SK-N-SH (cell line): ENCODE measurements around the gene KCTD11. TPM values are rescaled to one million over a fixed set of nuclear protein-coding genes. Genes with fewer than 3 reads are reported as not detected.

Experiments
- CTCF ChIA-PET: fragments of 300-600, 350-600 bp; formaldehyde crosslinking; extraction: SDS; loops from one replicate; lab custom pipeline; 2021; lab: Yijun Ruan, JAX
- POLR2A ChIA-PET: fragments of 350-600 bp; sonication (Branson Sonifier 250); formaldehyde crosslinking; extraction: SDS; loops from one replicate; lab custom pipeline; 2020; ENCODE audit warnings: antibody characterized with exemption, inconsistent platforms; lab: Yijun Ruan, JAX
- DNase-seq: peaks from one replicate; pipeline ENCODE4 v3.0.0; 2012
- H2AFZ ChIP-seq: fragments of 200-600 bp; sonication (generic); 2 replicates; pipeline ENCODE4 v1.8.1; 2016; ENCODE audit warnings: antibody characterized with exemption, mild to moderate bottlenecking, low read depth
- H3F3A ChIP-seq: fragments of 200-600 bp; sonication (generic); replicated peaks from 2 replicates; pipeline ENCODE3; 2016; ENCODE audit warnings: antibody characterized with exemption, mild to moderate bottlenecking; ENCODE audit not compliant: insufficient read depth
- H3K27ac ChIP-seq, 2 experiments: fragments of 200-500 bp in 1 of 2; fragments of 200-600 bp in 1 of 2; sonication (Bioruptor generic) in 1 of 2; sonication (generic), shearing (Covaris generic) in 1 of 2; 2 replicates each; pipeline versions ENCODE4 v1.5.1 to v1.6.1; 2014 to 2016; ENCODE audit warnings: low read depth in 2 of 2, inconsistent platforms in 1 of 2, low read length in 1 of 2, mild to moderate bottlenecking in 1 of 2, mixed read lengths in 1 of 2
- H3K27me3 ChIP-seq: fragments of 200-600 bp; sonication (generic), shearing (Covaris generic); 2 replicates; pipeline ENCODE4 v1.6.1; 2016; ENCODE audit warnings: mixed run types; ENCODE audit not compliant: insufficient read depth
- H3K36me3 ChIP-seq, 2 experiments: fragments of 200-500 bp in 1 of 2; fragments of 200-600 bp in 1 of 2; sonication (Bioruptor generic) in 1 of 2; sonication (generic) in 1 of 2; replicated peaks in 1 of 2; 2 replicates each; pipeline versions ENCODE3 to v1.5.1; 2014 to 2016; ENCODE audit warnings: low read length in 1 of 2, mild to moderate bottlenecking in 1 of 2; ENCODE audit not compliant: insufficient read depth in 2 of 2, control insufficient read depth in 1 of 2
- H3K4me1 ChIP-seq, 2 experiments: fragments of 200-500 bp in 1 of 2; fragments of 200-600 bp in 1 of 2; sonication (Bioruptor generic) in 1 of 2; sonication (generic), shearing (Covaris generic) in 1 of 2; 2 replicates each; pipeline versions ENCODE4 v1.5.1 to v1.6.1; 2014 to 2016; ENCODE audit warnings: low read depth in 1 of 2, low read length in 1 of 2, mixed run types in 1 of 2; ENCODE audit not compliant: insufficient read depth in 2 of 2, control insufficient read depth in 1 of 2
- H3K4me2 ChIP-seq: fragments of 200-600 bp; sonication (generic), shearing (Covaris generic); 2 replicates; pipeline ENCODE4 v1.6.1; 2017; ENCODE audit warnings: mixed run types
- H3K4me3 ChIP-seq, 2 experiments: fragments of 200-500 bp in 1 of 2; fragments of 200-600 bp in 1 of 2; sonication (Bioruptor generic) in 1 of 2; sonication (generic), shearing (Covaris generic) in 1 of 2; 2 replicates each; pipeline versions ENCODE4 v1.5.1 to v1.8.1; 2014 to 2016; ENCODE audit warnings: low read depth in 2 of 2, inconsistent platforms in 1 of 2, low read length in 1 of 2, mild to moderate bottlenecking in 1 of 2, mixed read lengths in 1 of 2, moderate library complexity in 1 of 2
- H3K79me2 ChIP-seq: fragments of 200-600 bp; sonication (generic); 2 replicates; pipeline ENCODE4 v1.8.1; 2017; ENCODE audit warnings: mild to moderate bottlenecking; ENCODE audit not compliant: insufficient read depth
- H3K9ac ChIP-seq: fragments of 200-600 bp; sonication (generic); 2 replicates; pipeline ENCODE4 v1.6.1; 2017; ENCODE audit warnings: mixed run types
- H3K9me2 ChIP-seq: fragments of 200-600 bp; sonication (generic); 2 replicates; pipeline ENCODE4 v1.6.1; 2017; ENCODE audit warnings: mixed run types
- H3K9me3 ChIP-seq: fragments of 200-600 bp; sonication (generic); 2 replicates; pipeline ENCODE4 v1.6.1; 2017; ENCODE audit warnings: mixed run types, mild to moderate bottlenecking, moderate library complexity
- H4K20me1 ChIP-seq: fragments of 200-600 bp; sonication (generic); 2 replicates; pipeline ENCODE4 v1.6.1; 2017; ENCODE audit warnings: mild to moderate bottlenecking, mixed run types; ENCODE audit not compliant: insufficient read depth
- EP300 ChIP-seq, 2 experiments: IDR thresholded peaks; 2 replicates each; pipeline versions ENCODE4 v1.4.0 to v1.6.1; 2012; ENCODE audit warnings: borderline replicate concordance in 1 of 2, low read depth in 1 of 2, low read length in 1 of 2
- FOXM1 ChIP-seq: IDR thresholded peaks from 2 replicates; pipeline ENCODE4 v1.4.0; 2012; ENCODE audit warnings: low read depth, mild to moderate bottlenecking
- POLR2AphosphoS5 ChIP-seq: IDR thresholded peaks from 2 replicates; pipeline ENCODE4 v1.6.1; 2012; ENCODE audit warnings: low read depth, low read length
- WGBS: methylation state at CpG from one replicate; pipeline ENCODE4 v1.1.6; 2017; ENCODE audit warnings: low lambda C conversion rate; 5-methylcytosine and 5-hydroxymethylcytosine counted together
- polyA plus RNA-seq, 3 experiments: library from polyadenylated mRNA; depleted of rRNA; stranded (reverse); fragments of >200 nt; gene quantifications; 2 replicates each; pipeline ENCODE4 v1.2.3, GENCODE V29; 2012
- TF ChIP-seq, protein P1 (sequence below): IDR thresholded peaks from 2 replicates; pipeline ENCODE4; 2012
- TF ChIP-seq, protein P2 (sequence below): fragments of 200-600 bp; sonication (generic); IDR thresholded peaks from 2 replicates; pipeline ENCODE4 v1.6.1; 2017; ENCODE audit warnings: antibody characterized with exemption, mild to moderate bottlenecking, moderate library complexity

The KCTD11 gene
- polyA plus RNA-seq, 1 of the 3 experiments (the other 2 are of a cell fraction): 9.5 TPM

DNA sequence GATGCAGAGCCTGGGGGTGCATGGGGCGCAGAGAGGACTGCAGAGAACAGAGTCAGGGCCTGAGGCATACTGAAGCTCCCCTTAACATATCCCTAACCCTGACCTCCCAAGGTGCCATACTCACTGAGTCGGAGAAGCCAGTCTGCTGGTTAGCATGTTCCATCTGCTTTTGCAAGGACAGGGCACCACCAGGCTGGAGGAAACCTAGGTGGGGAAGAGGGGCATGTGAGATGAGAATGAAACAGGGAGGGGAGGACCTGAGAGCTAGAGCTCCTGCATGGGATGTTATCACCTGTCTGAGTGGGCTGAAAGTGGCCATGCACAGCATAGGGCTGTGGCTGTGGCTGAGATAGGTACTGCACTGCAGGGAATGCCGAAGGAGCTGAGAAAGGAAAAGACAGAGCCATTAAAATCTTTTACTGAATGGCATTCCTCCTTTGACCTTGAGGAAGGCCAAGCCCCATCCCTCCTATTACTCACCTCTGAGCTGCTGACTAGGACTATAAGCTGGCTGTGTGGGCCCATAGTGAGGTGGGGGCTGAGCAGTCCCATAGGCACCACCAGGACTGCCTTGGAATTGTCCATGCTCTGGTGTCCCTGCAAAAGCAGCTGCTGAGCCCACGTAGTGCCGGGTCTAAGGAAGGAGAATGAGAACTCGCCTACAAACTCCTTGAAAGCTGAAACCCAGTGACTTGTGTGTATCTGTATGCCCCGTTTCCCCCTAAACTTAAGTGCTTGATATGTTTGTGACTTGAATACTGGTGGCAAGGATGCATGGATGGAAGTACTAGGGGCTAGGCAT, 38.7 kb upstream of the KCTD11 start:
- H3K79me2 ChIP-seq: peaks cover 62% of the 10 kb centered on the region
- peaks cover 23 to 49% of the 10 kb centered on the region in 2 experiments for H3K4me1 ChIP-seq
- H3K4me2 ChIP-seq: peak overlapping the region; percentile 99; the same call in 1 of the 2 replicates
- peaks cover 63% of the 10 kb centered on the region for H3F3A ChIP-seq
- H3K4me3 ChIP-seq: peak overlapping the region in 1 of 2 experiments; percentile 94; a peak in 1 of 4 replicates
- ChIA-PET POLR2A (interaction anchor here (0.8 to 1.2 kb wide), 2 partner anchors 12 to 16 kb away, joined by 3 to 6 read pairs; partner anchors contain the start of gene NEURL4), CTCF (interaction anchor here (0.6 to 2.2 kb wide), 9 partner anchors 11 to 99 kb away, joined by 3 to 7 read pairs (median 3); no protein-coding TSS in a partner anchor)
- no peaks in the 10 kb centered on the region for H3K9me3 ChIP-seq
- WGBS: 78% methylated on average over 6 of the region's 7 CpGs
- H3K36me3 ChIP-seq: peaks cover 53 to 59% of the 10 kb centered on the region in 2 experiments
- H4K20me1 ChIP-seq: peaks cover 62% of the 10 kb centered on the region
- H3K27ac ChIP-seq: peak overlapping the region in 1 of 2 experiments; percentile 8; a peak in 2 of 4 replicates
- TF ChIP-seq, protein P1, sequence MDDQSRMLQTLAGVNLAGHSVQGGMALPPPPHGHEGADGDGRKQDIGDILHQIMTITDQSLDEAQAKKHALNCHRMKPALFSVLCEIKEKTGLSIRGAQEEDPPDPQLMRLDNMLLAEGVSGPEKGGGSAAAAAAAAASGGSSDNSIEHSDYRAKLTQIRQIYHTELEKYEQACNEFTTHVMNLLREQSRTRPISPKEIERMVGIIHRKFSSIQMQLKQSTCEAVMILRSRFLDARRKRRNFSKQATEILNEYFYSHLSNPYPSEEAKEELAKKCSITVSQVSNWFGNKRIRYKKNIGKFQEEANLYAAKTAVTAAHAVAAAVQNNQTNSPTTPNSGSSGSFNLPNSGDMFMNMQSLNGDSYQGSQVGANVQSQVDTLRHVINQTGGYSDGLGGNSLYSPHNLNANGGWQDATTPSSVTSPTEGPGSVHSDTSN: no peak
- TF ChIP-seq POLR2AphosphoS5 (peak; percentile 50; the same call in 1 of the 2 replicates), FOXM1 (no peak), EP300 (IDR thresholded peaks at IDR 0.05; ENCODE audit: borderline replicate concordance in 1 of 2, low read depth in 1 of 2, low read length in 1 of 2) (no peak)
- TF ChIP-seq, protein P2, sequence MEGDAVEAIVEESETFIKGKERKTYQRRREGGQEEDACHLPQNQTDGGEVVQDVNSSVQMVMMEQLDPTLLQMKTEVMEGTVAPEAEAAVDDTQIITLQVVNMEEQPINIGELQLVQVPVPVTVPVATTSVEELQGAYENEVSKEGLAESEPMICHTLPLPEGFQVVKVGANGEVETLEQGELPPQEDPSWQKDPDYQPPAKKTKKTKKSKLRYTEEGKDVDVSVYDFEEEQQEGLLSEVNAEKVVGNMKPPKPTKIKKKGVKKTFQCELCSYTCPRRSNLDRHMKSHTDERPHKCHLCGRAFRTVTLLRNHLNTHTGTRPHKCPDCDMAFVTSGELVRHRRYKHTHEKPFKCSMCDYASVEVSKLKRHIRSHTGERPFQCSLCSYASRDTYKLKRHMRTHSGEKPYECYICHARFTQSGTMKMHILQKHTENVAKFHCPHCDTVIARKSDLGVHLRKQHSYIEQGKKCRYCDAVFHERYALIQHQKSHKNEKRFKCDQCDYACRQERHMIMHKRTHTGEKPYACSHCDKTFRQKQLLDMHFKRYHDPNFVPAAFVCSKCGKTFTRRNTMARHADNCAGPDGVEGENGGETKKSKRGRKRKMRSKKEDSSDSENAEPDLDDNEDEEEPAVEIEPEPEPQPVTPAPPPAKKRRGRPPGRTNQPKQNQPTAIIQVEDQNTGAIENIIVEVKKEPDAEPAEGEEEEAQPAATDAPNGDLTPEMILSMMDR: peak; percentile 27; the same call in 1 of the 2 replicates
- H3K9me2 ChIP-seq: no peaks in the 10 kb centered on the region
- no peaks in the 10 kb centered on the region for H3K27me3 ChIP-seq
- H2AFZ ChIP-seq: no peak overlapping the region
- no peak overlapping the region for H3K9ac ChIP-seq
- no peak for DNase-seq

DNA sequence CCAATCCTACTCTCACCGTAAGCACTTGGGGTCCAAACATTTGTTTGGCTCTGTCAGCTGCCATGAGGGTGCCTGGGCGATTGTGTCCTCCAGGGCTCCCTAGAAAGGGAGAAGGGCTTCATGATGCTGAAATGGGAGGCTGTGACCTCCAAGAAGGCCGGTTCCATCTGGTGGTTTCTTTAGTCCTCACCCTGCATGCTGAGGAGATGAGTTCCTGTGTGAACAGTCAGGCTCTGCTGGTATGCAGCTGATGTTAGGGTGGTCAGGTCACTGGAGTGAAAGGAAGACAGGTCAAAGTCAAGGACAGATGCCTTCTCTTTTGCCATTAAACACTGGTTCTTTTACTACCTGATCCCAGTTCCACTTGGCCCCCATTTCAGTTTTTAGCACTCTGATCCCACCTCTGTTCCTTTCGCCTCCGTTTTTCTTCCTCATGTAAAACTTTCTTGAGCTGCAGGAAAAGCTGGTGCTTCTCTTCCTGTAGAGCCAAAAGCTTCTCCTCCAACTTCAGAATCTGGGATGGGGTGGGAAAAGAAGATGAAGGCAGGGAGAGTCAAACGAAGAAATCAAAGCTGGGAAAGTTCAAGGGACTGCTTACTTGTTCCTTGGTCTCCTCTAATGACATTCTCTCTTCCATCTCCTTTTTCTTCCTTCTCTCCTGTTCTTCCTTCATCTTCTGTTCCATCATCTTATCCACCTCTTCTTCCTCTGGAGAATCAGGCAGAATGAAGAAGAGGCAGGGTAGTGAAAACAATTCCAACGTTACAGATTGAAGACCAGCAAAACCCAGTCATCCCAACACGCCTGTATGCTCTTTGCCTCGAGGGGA, 37.9 kb upstream of the KCTD11 start:
- H3K4me2 ChIP-seq: peak overlapping the region; percentile 99
- CTCF ChIA-PET: interaction anchor here (0.9 to 2.9 kb wide), 10 partner anchors 9 to 100 kb away, joined by 3 to 12 read pairs (median 3); no protein-coding TSS in a partner anchor
- H4K20me1 ChIP-seq: peaks cover 54% of the 10 kb centered on the region
- H3K36me3 ChIP-seq: peaks cover 59% of the 10 kb centered on the region in 2 experiments
- DNase-seq: no peak
- peaks cover 54% of the 10 kb centered on the region for H3K79me2 ChIP-seq
- peaks cover 23 to 47% of the 10 kb centered on the region in 2 experiments for H3K4me1 ChIP-seq
- WGBS: 38% methylated on average over 8 of the region's 9 CpGs
- no peaks in the 10 kb centered on the region for H3K27me3 ChIP-seq
- H3K27ac ChIP-seq: peak overlapping the region; percentile 76 to 90
- POLR2A ChIA-PET: interaction anchor here (0.8 to 2.6 kb wide), 2 partner anchors 11 to 15 kb away, joined by 3 to 11 read pairs; partner anchors contain the start of gene NEURL4
- peaks cover 56% of the 10 kb centered on the region for H3F3A ChIP-seq
- H3K9ac ChIP-seq: peak overlapping the region; percentile 80
- H3K4me3 ChIP-seq: peak overlapping the region; percentile 88 to 94
- no peak overlapping the region for H2AFZ ChIP-seq
- no peaks in the 10 kb centered on the region for H3K9me3 ChIP-seq
- 0 out of 2 replicates have a peak, but pooled peaks have one; percentile 1 for TF ChIP-seq POLR2AphosphoS5
- TF ChIP-seq, protein P2: no peak
- no peaks in the 10 kb centered on the region for H3K9me2 ChIP-seq
